Ishikawa (cell line): ENCODE data around the gene PAEP.

Experiments used
- CEBPB ChIP-seq: IDR thresholded peaks from 2 replicates; pipeline ENCODE4 v1.6.1; 2012
- CREB1 ChIP-seq: IDR thresholded peaks from 2 replicates; pipeline ENCODE4 v1.6.1; 2012; ENCODE audit warnings: low read depth
- EGR1 ChIP-seq: IDR thresholded peaks from 2 replicates; pipeline ENCODE4 v1.6.1; 2012
- EP300 ChIP-seq: IDR thresholded peaks from 2 replicates; pipeline ENCODE4 v1.6.1; 2012; ENCODE audit warnings: borderline replicate concordance
- FOXM1 ChIP-seq: IDR thresholded peaks from 2 replicates; pipeline ENCODE4 v1.6.1; 2012; ENCODE audit warnings: low read depth, borderline replicate concordance
- NFIC ChIP-seq: IDR thresholded peaks from 2 replicates; pipeline ENCODE4 v1.6.1; 2012
- TF ChIP-seq, protein P1 (sequence below): IDR thresholded peaks from 2 replicates; pipeline ENCODE4 v1.6.1; 2012
- TF ChIP-seq, protein P2 (sequence below): IDR thresholded peaks from 2 replicates; pipeline ENCODE4 v1.6.1; 2012
- TF ChIP-seq, protein P3 (sequence below): IDR thresholded peaks from 2 replicates; pipeline ENCODE4 v1.6.1; 2012; ENCODE audit warnings: low read depth, mild to moderate bottlenecking

DNA sequence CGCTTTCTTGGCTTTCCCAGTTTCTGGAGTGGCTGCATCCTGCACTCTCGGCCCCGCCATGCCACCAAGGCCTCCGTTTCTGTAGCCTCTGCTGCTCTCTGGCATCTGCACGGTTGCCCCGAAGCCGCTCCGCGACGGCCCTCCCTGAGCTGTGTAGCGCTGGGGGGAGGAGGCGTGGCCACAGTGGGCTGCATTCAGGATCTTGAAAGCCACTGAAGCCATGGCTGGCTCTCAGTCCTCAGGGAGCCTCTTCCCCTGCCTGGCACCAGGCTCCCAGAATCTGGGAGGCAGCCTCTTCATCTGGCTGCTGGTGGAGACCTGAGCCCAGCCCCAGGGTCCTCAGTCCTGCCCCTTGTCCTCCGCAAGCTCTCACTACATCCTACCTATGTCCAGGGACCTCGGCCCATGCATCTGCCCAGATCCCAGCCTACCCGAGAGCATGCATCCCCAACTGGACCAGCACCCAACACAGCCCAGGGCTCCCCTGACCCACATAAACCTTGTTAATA is 25.1 kb downstream of the PAEP start:
- TF ChIP-seq CEBPB (no peak), EP300 (no peak), CREB1 (no peak), NFIC (no peak), FOXM1 (no peak), EGR1 (no peak)
- TF ChIP-seq, protein P1, sequence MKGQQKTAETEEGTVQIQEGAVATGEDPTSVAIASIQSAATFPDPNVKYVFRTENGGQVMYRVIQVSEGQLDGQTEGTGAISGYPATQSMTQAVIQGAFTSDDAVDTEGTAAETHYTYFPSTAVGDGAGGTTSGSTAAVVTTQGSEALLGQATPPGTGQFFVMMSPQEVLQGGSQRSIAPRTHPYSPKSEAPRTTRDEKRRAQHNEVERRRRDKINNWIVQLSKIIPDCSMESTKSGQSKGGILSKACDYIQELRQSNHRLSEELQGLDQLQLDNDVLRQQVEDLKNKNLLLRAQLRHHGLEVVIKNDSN = no peak
- TF ChIP-seq, protein P2, sequence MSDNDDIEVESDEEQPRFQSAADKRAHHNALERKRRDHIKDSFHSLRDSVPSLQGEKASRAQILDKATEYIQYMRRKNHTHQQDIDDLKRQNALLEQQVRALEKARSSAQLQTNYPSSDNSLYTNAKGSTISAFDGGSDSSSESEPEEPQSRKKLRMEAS = no peak
- TF ChIP-seq, protein P3, sequence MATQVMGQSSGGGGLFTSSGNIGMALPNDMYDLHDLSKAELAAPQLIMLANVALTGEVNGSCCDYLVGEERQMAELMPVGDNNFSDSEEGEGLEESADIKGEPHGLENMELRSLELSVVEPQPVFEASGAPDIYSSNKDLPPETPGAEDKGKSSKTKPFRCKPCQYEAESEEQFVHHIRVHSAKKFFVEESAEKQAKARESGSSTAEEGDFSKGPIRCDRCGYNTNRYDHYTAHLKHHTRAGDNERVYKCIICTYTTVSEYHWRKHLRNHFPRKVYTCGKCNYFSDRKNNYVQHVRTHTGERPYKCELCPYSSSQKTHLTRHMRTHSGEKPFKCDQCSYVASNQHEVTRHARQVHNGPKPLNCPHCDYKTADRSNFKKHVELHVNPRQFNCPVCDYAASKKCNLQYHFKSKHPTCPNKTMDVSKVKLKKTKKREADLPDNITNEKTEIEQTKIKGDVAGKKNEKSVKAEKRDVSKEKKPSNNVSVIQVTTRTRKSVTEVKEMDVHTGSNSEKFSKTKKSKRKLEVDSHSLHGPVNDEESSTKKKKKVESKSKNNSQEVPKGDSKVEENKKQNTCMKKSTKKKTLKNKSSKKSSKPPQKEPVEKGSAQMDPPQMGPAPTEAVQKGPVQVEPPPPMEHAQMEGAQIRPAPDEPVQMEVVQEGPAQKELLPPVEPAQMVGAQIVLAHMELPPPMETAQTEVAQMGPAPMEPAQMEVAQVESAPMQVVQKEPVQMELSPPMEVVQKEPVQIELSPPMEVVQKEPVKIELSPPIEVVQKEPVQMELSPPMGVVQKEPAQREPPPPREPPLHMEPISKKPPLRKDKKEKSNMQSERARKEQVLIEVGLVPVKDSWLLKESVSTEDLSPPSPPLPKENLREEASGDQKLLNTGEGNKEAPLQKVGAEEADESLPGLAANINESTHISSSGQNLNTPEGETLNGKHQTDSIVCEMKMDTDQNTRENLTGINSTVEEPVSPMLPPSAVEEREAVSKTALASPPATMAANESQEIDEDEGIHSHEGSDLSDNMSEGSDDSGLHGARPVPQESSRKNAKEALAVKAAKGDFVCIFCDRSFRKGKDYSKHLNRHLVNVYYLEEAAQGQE = no peak
